Activated CD4-positive, alpha-beta T cell treated with anti-CD3 and anti-CD28 coated beads for 36 hours (primary cell): ENCODE results near the gene ANGPTL2. TPM values are rescaled to one million over a fixed set of nuclear protein-coding genes. Genes with fewer than 3 reads are reported as not detected.

Experiments
- ATAC-seq: fragments of 200-7000 bp; cut with Tn5 transposase; one replicate; pipeline ENCODE4 v1.10.0; 2021; ENCODE audit warnings: mild to moderate bottlenecking, moderate library complexity
- CTCF ChIA-PET: fragments of 350-600 bp; sonication (Branson Sonifier 250); formaldehyde crosslinking; loops from one replicate; lab custom pipeline; 2021; ENCODE audit warnings: antibody characterized with exemption; lab: Charles Lee
- POLR2A ChIA-PET: fragments of 350-600 bp; sonication (Branson Sonifier 250); formaldehyde crosslinking; loops from one replicate; lab custom pipeline; 2021; ENCODE audit warnings: antibody characterized with exemption, inconsistent platforms; lab: Charles Lee
- DNase-seq: peaks from one replicate; pipeline ENCODE4 v3.0.0-alpha.2; 2020
- H3K27ac Mint-ChIP-seq: one replicate; pipeline ENCODE4 v1.8.0; 2021; ENCODE audit warnings: mixed read lengths
- H3K27me3 Mint-ChIP-seq: one replicate; pipeline ENCODE4 v1.8.0; 2021; ENCODE audit warnings: mixed read lengths
- H3K36me3 Mint-ChIP-seq: one replicate; pipeline ENCODE4 v1.8.0; 2021; ENCODE audit warnings: low read depth, mixed read lengths
- H3K4me1 Mint-ChIP-seq: one replicate; pipeline ENCODE4 v1.8.0; 2021; ENCODE audit warnings: mixed read lengths
- H3K4me3 Mint-ChIP-seq: one replicate; pipeline ENCODE4 v1.8.0; 2021; ENCODE audit warnings: mild to moderate bottlenecking, moderate library complexity, mixed read lengths
- H3K9me3 Mint-ChIP-seq: one replicate; pipeline ENCODE4 v1.8.0; 2021; ENCODE audit warnings: low read depth, mixed read lengths
- intact Hi-C, 2 experiments: fragments of 100-400 bp; cut with DNase I in 1 of 2; cut with micrococcal nuclease in 1 of 2; formaldehyde crosslinking; loops; one replicate each; pipeline versions ENCODE4 v1.14.2 to v1.15.1; 2022 to 2024; cut with DNase I, micrococcal nuclease
- total RNA-seq, 2 experiments: library from RNA; stranded (reverse); gene quantifications; one replicate each; pipeline ENCODE4 v1.2.3, GENCODE V29; 2021

Gene ANGPTL2
- total RNA-seq, 2 experiments from 2014 or later: not detected

GRCh38 chr9:127059765-127060361 is 62.6 kb downstream of the ANGPTL2 start:
- intact Hi-C loops: no loop called here
- Mint-ChIP-seq H3K4me1 (peaks cover 2% of the 10 kb centered on the region), H3K27ac (no peak overlapping the region), H3K36me3 (no peaks in the 10 kb centered on the region), H3K9me3 (no peaks in the 10 kb centered on the region), H3K27me3 (no peaks in the 10 kb centered on the region), H3K4me3 (no peak overlapping the region)
- ChIA-PET POLR2A (no interaction called here), CTCF (no interaction called here)
- DNase-seq (no peak), ATAC-seq (no peak)

GRCh38 chr9:127059030-127059429 is 63.4 kb downstream of the ANGPTL2 start:
- Mint-ChIP-seq H3K4me3 (no peak overlapping the region), H3K36me3 (no peaks in the 10 kb centered on the region), H3K27ac (no peak overlapping the region), H3K27me3 (no peaks in the 10 kb centered on the region), H3K4me1 (peaks cover 2% of the 10 kb centered on the region), H3K9me3 (no peaks in the 10 kb centered on the region)
- intact Hi-C loops: no loop called here
- DNase-seq (no peak), ATAC-seq (peak; percentile 44)
- POLR2A ChIA-PET: no interaction called here
- CTCF ChIA-PET: no interaction called here

DNA sequence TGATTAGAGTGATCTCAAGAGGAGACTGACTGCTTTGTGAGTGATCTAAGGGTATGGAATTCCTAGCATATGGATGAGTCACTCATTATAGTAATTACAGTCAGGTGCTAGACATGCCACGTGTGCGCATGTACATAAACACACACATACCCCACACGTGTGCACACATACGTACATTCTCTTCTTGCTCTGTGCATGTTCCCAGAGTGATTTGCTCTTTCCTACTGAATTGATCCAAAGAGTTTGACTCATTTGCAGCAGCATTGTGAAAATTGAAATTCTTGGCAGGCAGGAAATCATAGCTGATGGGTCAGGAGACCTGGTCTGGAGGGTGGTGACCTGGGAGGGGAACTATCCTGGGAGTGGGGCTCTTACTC is 63.8 kb downstream of the ANGPTL2 start:
- intact Hi-C loops: no loop called here
- Mint-ChIP-seq H3K9me3 (no peaks in the 10 kb centered on the region), H3K36me3 (no peaks in the 10 kb centered on the region), H3K4me3 (no peak overlapping the region), H3K4me1 (peaks cover 2% of the 10 kb centered on the region), H3K27me3 (no peaks in the 10 kb centered on the region), H3K27ac (no peak overlapping the region)
- DNase-seq (no peak), ATAC-seq (no peak)
- ChIA-PET CTCF (interaction anchor here (0.6 kb wide), 1 partner anchor 49 kb away, joined by 3 read pairs; no protein-coding TSS in a partner anchor), POLR2A (no interaction called here)

GRCh38 chr9:127058011-127058644 is 64.3 kb downstream of the ANGPTL2 start:
- H3K4me3 Mint-ChIP-seq: no peak overlapping the region
- no peaks in the 10 kb centered on the region for H3K9me3 Mint-ChIP-seq
- DNase-seq (no peak), ATAC-seq (no peak)
- ChIA-PET CTCF (interaction anchor here (0.6 kb wide), 1 partner anchor 50 kb away, joined by 3 read pairs; no protein-coding TSS in a partner anchor), POLR2A (interaction anchor here (0.6 kb wide), 1 partner anchor 74 kb away, joined by 3 read pairs; no protein-coding TSS in a partner anchor)
- H3K4me1 Mint-ChIP-seq: peaks cover 2% of the 10 kb centered on the region
- H3K36me3 Mint-ChIP-seq: no peaks in the 10 kb centered on the region
- no peaks in the 10 kb centered on the region for H3K27me3 Mint-ChIP-seq
- intact Hi-C loops: no loop called here
- no peak overlapping the region for H3K27ac Mint-ChIP-seq

DNA sequence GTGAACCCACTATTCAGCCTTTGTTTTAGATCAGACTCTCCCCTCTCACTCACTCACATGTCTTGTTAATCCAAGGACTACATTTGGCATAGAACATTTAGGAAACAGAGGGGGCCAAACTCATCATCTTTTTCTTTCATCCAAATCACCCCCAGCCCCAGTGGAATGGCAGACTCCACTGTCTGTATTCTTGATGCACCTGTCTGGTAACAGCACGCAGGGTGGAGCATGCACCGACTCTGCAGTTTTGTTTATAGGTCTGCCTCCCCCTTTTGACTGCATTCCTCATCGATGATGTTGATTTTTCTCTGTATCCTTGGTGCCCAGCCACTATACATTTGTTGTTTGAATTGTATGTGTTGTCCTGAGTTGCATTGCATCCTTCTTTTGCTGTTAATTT is 66.0 kb downstream of the ANGPTL2 start:
- Mint-ChIP-seq H3K36me3 (no peaks in the 10 kb centered on the region), H3K4me3 (no peak overlapping the region), H3K4me1 (peaks cover 2% of the 10 kb centered on the region), H3K27me3 (no peaks in the 10 kb centered on the region), H3K9me3 (no peaks in the 10 kb centered on the region), H3K27ac (no peak overlapping the region)
- intact Hi-C loops: no loop called here
- DNase-seq (no peak), ATAC-seq (no peak)
- ChIA-PET POLR2A (no interaction called here), CTCF (no interaction called here)

DNA sequence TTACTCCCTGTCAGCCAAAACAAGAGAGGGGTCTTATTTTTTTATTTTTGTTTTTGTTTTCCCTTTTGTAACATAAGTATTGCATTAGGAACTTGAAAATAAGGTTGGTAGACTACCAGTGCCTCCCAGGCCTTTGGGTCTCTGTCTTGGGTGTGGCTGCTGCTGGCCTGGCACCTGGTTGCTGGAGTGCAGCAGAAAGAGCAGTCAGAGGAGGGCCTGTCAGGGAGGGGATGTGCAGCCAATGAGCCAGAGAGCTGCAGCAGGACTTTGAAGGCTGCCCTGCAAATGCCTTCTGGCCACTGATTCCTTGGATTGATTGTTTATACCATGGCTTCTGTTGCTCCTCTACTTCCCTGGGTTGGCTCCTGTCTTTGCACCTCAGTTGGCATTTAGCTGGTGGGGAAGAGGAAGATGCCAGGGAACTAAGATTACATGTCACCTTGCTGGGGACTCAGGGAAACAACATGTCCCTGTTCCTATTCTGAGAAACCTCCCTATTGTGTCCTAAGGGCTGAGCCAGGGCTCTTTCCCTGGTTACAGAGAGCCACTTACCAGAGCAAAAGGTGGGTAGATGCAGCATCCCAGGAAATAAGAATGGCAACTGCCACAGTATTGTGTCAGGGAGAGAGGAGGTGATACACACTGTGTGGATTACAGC is 66.6 kb downstream of the ANGPTL2 start:
- no peak for ATAC-seq
- H3K36me3 Mint-ChIP-seq: no peaks in the 10 kb centered on the region
- no peaks in the 10 kb centered on the region for H3K9me3 Mint-ChIP-seq
- intact Hi-C loops: no loop called here
- DNase-seq: no peak
- ChIA-PET CTCF (no interaction called here), POLR2A (no interaction called here)
- H3K27me3 Mint-ChIP-seq: no peaks in the 10 kb centered on the region
- no peak overlapping the region for H3K27ac Mint-ChIP-seq
- no peak overlapping the region for H3K4me3 Mint-ChIP-seq
- H3K4me1 Mint-ChIP-seq: peaks cover 2% of the 10 kb centered on the region

DNA sequence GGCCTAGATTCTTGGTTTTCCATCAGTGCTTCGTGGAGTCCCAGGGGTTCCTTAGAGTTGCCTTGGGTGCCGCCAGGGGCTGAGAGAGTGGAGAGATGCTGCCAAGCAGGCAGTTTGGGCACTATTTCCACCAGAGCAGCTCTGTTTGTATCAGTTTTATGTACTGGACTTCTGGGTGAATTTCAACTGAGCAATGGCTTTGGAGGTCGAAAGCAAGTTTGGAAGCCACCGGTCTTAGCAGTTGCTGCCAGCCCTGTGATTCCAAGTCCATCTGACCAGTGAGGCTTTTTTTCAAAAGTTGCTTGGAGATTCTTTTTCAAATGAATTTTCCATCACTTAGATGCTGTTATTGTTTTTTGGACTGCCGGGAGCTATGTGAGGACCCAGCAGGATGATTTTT is 68.5 kb downstream of the ANGPTL2 start:
- no peak overlapping the region for H3K4me3 Mint-ChIP-seq
- no peaks in the 10 kb centered on the region for H3K36me3 Mint-ChIP-seq
- H3K27ac Mint-ChIP-seq: no peak overlapping the region
- no peak for DNase-seq
- POLR2A ChIA-PET: no interaction called here
- H3K9me3 Mint-ChIP-seq: no peaks in the 10 kb centered on the region
- peaks cover 11% of the 10 kb centered on the region for H3K4me1 Mint-ChIP-seq
- intact Hi-C loops: no loop called here
- CTCF ChIA-PET: no interaction called here
- H3K27me3 Mint-ChIP-seq: no peaks in the 10 kb centered on the region
- ATAC-seq: no peak

GRCh38 chr9:127053057-127053821 is 69.2 kb downstream of the ANGPTL2 start:
- intact Hi-C loops: no loop called here
- ChIA-PET CTCF (interaction anchor here (0.6 kb wide), 1 partner anchor 12 kb away, joined by 3 read pairs; no protein-coding TSS in a partner anchor), POLR2A (no interaction called here)
- Mint-ChIP-seq H3K9me3 (no peaks in the 10 kb centered on the region), H3K27me3 (no peaks in the 10 kb centered on the region), H3K4me3 (no peak overlapping the region), H3K4me1 (peaks cover 16% of the 10 kb centered on the region), H3K27ac (no peak overlapping the region), H3K36me3 (no peaks in the 10 kb centered on the region)
- ATAC-seq: no peak
- no peak for DNase-seq

DNA sequence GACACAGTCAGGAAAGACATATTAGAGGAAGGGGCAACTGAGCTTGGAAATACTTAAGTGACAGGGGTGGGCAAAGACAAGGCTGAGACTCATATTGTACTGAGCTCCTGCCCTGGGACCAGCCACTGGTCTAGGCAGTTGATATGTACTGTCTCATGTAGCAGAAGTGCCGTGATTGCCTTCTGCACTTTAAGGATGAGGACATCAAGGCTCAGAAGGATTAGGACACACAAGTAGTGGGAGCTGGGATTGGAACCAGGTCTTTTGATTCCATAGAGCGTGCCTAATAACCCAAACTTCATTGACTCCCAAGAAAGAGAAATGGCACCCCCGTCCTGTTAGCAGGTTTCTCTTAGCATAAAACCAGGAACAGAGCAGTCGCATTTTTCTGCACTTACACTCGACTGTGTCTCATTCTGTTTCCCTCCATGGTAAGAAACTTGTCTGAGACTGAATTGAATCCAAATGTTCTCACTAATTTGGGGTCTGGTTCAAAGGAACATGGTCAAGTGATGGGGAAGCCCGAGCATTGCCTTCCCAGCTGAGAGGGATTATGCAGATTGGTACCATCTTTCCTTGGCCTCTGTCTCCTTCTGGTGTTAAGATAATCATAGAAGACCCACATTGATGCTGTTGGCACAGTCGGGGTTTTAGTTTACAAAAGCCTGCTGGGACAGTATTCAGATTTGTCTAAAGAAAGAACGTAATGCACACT is 70.4 kb downstream of the ANGPTL2 start:
- no peaks in the 10 kb centered on the region for H3K36me3 Mint-ChIP-seq
- H3K9me3 Mint-ChIP-seq: no peaks in the 10 kb centered on the region
- H3K4me3 Mint-ChIP-seq: no peak overlapping the region
- peaks cover 21% of the 10 kb centered on the region for H3K4me1 Mint-ChIP-seq
- intact Hi-C loops: no loop called here
- peaks cover 2% of the 10 kb centered on the region for H3K27me3 Mint-ChIP-seq
- DNase-seq (no peak), ATAC-seq (no peak)
- ChIA-PET CTCF (interaction anchor here (0.6 kb wide), 1 partner anchor 195 kb away, joined by 3 read pairs; no protein-coding TSS in a partner anchor), POLR2A (interaction anchor here (0.9 kb wide), 1 partner anchor 59 kb away, joined by 3 read pairs; no protein-coding TSS in a partner anchor)
- H3K27ac Mint-ChIP-seq: no peak overlapping the region

- Mint-ChIP-seq H3K27ac (no peak overlapping the region), H3K4me1 (peaks cover 21% of the 10 kb centered on the region), H3K4me3 (no peak overlapping the region), H3K9me3 (no peaks in the 10 kb centered on the region), H3K27me3 (peaks cover 2% of the 10 kb centered on the region), H3K36me3 (no peaks in the 10 kb centered on the region)
- intact Hi-C loops: no loop called here
- DNase-seq: no peak
- no peak for ATAC-seq
- CTCF ChIA-PET: no interaction called here
- POLR2A ChIA-PET: no interaction called here
These were observed 71.8 kb downstream of the ANGPTL2 start for GRCh38 chr9:127050591-127051001.

GRCh38 chr9:127050152-127050551 is 72.3 kb downstream of the ANGPTL2 start:
- H3K4me1 Mint-ChIP-seq: peaks cover 21% of the 10 kb centered on the region
- no peaks in the 10 kb centered on the region for H3K36me3 Mint-ChIP-seq
- no peak overlapping the region for H3K27ac Mint-ChIP-seq
- peaks cover 2% of the 10 kb centered on the region for H3K27me3 Mint-ChIP-seq
- DNase-seq (no peak), ATAC-seq (no peak)
- no peaks in the 10 kb centered on the region for H3K9me3 Mint-ChIP-seq
- CTCF ChIA-PET: no interaction called here
- POLR2A ChIA-PET: no interaction called here
- no peak overlapping the region for H3K4me3 Mint-ChIP-seq
- intact Hi-C loops: no loop called here
